Measurements from ENCODE around the gene BDH1.

GRCh38 chr3:197468167-197468566 lies 87.6 kb downstream of the BDH1 start:
- TF ChIP-seq POLR2AphosphoS5 (IDR thresholded peaks at IDR 0.05) (no peak), POLR2A (IDR thresholded peaks at IDR 0.05) (no peak)
- TF ChIP-seq, protein P1, sequence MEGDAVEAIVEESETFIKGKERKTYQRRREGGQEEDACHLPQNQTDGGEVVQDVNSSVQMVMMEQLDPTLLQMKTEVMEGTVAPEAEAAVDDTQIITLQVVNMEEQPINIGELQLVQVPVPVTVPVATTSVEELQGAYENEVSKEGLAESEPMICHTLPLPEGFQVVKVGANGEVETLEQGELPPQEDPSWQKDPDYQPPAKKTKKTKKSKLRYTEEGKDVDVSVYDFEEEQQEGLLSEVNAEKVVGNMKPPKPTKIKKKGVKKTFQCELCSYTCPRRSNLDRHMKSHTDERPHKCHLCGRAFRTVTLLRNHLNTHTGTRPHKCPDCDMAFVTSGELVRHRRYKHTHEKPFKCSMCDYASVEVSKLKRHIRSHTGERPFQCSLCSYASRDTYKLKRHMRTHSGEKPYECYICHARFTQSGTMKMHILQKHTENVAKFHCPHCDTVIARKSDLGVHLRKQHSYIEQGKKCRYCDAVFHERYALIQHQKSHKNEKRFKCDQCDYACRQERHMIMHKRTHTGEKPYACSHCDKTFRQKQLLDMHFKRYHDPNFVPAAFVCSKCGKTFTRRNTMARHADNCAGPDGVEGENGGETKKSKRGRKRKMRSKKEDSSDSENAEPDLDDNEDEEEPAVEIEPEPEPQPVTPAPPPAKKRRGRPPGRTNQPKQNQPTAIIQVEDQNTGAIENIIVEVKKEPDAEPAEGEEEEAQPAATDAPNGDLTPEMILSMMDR (IDR thresholded peaks at IDR 0.05): no peak

Data from upper lobe of left lung (tissue), 4 donors.